COLO668 (cell line): ENCODE measurements around the gene TRIM25.

Experiments
- DNase-seq: peaks from one replicate; lab custom pipeline; 2025; ENCODE audit not compliant: unreplicated experiment; lab: John Stamatoyannopoulos, UW

Gene TRIM25

DNA sequence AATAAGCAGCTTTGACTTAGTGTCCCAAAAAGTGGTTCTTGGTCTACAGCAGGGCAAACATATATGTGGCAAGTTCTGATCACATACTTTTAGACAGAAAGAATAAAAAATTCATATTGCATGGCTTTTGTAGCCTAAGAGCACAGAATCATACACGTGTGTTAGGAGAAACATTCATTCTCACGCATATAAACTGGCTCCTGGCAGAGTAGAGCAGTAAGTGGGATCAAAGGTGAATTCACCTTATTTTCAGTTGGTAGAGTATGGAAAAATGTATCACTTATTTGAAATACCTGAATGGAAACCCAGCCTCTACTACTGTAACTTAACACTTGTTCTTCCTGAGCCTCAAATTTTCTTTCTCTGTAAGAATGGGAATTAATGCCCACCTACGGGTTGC, 45.1 kb downstream of the TRIM25 start:
- DNase-seq, result no peak

DNA sequence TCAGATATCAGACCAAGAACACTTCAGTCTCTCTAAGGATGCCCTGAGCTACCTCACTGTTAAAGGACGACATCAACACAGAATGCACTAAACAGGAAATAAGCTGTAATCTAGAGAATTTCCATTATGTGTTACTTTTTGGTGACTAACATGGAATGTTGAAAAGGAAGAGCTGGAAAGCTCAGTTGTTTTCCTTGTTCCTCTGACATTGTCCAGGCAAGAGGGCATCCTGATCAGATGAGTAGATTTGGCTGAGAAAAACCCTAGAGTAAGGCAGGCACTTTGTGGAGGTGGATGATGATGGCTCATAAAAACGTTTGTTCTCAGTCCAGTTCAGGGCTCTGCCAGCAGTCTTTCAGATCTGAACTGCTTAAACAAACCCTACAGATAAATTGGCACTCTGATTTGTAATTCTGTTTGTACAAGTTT, 45.9 kb downstream of the TRIM25 start:
- DNase-seq, result no peak

DNA sequence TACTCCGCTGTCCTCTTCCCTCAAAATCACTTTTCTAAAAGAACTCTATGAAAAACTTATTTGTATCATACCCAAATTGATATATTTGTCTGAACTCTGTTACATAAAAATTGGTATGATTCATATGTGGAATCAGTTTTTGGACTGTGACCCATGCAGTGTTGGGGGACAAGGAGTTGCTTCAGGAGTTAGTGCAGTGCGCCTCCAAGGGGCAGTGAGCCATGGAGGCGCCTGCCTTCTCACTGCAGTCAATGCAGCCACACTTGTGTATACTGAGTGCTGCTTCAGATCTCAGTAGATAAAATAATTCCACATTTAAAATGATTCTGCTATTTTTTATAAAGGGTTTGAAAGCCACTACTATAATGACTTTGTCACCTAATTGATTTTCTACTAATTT, 47.4 kb downstream of the TRIM25 start:
- no peak for DNase-seq

DNA sequence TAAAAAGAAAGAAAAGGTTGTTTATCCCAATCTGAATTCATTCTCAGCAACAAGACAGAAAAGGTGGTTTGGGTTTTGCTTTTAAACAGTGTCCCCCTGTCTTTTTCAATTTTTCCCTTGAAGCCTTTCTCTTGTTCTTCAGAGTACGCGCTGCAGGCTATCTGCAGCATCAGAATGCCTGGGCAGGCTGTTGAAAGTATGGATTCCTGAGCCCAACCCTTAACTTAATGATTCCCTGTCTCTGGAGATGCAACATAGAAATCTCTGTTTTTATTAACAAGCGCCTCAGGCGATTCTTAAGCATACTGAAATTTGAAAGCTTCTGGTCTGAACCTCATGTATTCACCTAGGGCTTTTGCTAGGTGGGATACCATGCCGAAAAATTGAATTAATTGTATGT, 47.8 kb downstream of the TRIM25 start:
- no peak for DNase-seq

DNA sequence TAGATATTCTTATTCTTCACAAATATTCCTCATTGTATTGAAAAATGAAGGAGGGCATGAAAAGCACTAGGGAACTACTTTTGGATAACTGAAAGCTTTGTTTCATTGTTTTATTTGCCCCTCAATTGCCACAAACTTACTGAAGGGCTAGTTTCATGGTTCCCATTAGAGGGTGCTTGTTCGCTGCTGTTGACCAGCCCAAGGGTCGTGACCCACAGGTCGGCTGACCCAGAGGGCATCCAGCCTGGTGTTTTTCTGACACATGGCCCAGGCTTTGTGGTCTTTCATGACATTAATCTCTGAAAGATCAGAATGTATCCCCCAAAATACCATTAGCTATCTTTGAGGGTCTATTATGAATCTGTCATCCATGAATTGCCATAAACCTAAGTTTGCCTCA, 49.9 kb downstream of the TRIM25 start:
- no peak for DNase-seq

DNA sequence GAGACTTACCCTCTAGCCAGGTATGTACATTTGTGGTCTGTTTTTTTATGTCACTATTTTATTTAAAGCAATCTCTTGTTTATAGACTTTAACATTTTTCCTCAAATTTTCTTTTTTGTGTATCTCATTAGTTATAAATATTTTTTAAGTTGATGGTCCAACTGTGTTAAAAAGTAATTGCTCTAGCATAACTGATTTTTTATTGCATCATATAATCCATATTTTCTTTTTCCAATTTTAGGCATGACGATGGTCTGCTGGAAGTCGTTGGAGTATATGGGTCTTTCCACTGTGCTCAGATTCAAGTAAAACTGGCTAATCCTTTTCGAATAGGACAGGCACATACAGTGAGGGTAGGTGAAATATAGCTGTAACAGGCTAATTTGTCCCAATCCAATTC, 52.0 kb downstream of the TRIM25 start:
- DNase-seq, result no peak

DNA sequence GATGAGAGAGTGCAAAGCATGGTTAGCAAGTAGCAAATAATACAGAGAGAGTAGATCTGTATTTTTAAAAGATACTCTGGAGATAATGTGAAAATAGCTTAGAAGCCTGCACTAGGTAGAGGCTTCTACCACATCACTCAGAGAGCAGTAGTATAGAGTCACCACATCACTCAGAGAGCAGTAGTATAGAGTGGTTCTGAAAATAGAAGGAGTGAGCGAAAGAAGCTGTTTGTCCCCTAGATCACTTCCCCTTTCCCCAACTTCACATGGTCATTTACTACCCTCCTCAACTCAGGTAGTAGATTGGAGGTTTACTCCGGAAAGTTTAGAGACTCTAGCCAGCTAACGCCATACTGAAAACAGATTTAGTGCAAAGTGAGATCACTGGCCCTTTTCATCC, 62.8 kb downstream of the TRIM25 start:
- no peak for DNase-seq

DNA sequence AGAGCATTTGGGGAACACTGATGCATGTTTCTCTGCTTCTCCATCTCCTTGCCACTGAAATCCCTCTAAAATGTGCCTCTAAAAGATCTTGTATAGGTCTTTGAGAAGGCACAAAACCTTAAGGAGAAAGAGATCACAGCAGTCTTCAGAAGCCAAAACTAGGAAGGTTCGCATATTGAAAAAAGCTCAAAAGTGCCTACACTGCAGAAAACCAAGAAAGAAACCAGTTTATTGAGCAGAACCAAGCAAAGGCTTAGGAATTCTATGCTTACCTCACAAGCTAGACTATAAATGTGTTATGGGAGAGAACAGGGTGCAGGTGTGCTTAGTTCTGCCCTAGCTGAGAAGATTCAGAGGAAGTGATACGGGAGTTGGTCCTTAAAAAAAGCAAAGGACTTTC, 63.3 kb downstream of the TRIM25 start:
- DNase-seq, result no peak

DNA sequence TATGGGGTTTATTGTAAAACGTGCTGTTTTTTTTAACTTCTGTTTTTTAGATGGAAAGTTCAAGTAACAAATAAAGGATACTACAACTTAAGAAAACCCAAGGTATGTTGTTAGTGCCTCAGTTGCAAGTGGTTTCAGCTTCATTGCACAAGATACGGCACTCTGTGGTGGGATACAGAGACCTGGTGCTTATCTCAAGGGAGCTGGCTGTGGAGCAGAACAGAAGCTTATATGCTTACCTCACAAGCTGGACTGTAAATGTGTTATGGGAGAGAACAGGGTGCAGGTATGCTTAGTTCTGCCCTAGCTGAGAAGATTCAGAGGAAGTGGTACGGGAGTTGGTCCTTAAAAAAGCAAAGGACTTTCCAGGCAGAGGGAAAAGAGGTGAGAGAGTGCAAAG, 64.7 kb downstream of the TRIM25 start:
- no peak for DNase-seq

DNA sequence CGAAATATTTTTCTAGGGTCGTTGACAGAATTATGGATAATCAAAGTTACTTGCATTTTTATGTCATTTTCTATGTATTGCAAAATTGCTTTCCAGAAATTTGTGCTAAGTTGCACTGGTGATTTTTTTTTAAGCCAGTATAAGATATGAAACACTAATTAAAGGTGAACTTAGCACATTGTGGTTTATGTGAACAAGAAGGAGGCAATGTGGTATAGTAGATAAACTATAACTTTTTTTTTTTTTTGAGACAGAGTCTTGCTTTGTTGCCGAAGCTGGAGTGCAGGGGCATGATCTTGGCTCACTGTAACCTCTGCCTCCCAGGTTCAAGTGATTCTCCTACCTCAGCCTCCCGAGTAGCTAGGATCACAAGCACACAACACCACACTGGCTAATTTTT, 66.7 kb downstream of the TRIM25 start:
- no peak for DNase-seq

DNA sequence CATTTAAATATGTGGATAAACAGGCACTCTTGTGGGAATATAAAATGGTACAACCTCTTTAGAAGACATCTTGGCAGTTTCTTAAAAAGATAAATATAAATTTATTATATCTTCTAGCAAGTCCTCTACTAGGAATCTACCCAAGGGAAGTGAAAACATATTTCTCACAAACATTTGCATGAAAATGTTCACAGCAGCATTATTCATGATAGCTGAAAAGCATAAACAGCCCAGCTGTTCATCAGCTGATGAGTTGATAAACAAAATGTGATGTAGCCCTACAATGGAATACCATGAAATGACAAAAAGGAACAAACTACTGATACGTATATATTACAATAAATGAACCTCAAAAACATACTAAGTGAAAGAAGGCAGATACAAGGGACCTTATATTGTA, 67.9 kb downstream of the TRIM25 start:
- no peak for DNase-seq

DNA sequence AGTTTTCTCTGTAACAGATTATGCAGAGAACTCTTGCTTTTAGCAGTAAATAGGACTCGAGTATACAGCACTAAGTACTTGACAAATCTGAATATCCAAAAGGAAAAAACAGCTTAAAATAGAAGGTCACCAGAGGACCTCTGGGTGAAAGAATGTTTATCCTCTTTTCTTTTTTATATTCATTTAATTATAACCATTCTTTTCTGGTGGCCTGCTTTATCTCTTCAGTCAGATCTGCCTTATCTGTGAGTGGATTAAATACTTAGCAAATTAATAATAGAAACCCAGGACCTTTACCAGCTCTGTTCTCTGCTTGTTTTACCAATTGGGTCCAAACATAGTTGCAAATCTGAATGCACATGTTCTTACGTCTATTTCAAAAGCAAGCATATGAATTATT, 71.3 kb downstream of the TRIM25 start:
- DNase-seq, result no peak

DNA sequence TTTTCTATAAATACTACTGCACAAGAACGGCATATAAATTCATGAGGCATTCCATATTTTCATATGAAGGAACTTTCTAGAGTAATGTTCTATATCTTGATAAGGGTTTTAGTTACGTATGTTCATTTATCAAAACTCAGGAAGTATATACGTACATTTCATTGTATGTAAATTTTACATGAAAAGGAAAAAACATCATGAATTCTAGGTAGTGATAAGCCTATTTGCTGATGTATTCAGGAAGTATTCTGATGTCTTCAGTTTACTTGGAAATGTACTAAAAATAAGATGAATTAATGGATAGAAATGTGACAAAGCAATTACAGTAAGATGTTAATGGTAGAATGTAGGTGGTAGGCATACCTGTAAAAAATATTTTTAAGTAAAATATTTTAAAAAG, 75.2 kb downstream of the TRIM25 start:
- DNase-seq, result no peak
